Upper lobe of right lung (tissue), 1 donor: Measurements from ENCODE around the gene GPR183. TPM values are rescaled to one million over a fixed set of nuclear protein-coding genes. Genes with fewer than 3 reads are reported as not detected.

Source experiments
- ATAC-seq: fragments of 200-7000 bp; cut with Tn5 transposase; one replicate; pipeline ENCODE4 v1.9.1; 2020; ENCODE audit warnings: mild to moderate bottlenecking, moderate library complexity
- DNase-seq: peaks from one replicate; pipeline ENCODE4 v3.0.0-alpha.2; 2020
- H3K27ac ChIP-seq: fragments of 200-600 bp; one replicate; pipeline ENCODE4 v1.8.0; 2022
- H3K27me3 ChIP-seq: fragments of 200-600 bp; one replicate; pipeline ENCODE4 v1.8.0; 2022; ENCODE audit warnings: mild to moderate bottlenecking
- H3K36me3 ChIP-seq: fragments of 200-600 bp; one replicate; pipeline ENCODE4 v1.8.0; 2022
- H3K4me1 ChIP-seq: fragments of 200-600 bp; one replicate; pipeline ENCODE4 v1.8.0; 2022
- H3K4me3 ChIP-seq: fragments of 200-600 bp; one replicate; pipeline ENCODE4 v1.8.0; 2022; ENCODE audit warnings: mild to moderate bottlenecking
- H3K9me3 ChIP-seq: fragments of 200-600 bp; one replicate; pipeline ENCODE4 v1.8.0; 2022
- intact Hi-C: fragments of 100-400 bp; cut with DNase I; formaldehyde crosslinking; loops from one replicate; pipeline ENCODE4 v1.11.0; 2022
- total RNA-seq: library from RNA; stranded (reverse); fragmentation: NEBNext Ultra II Directional; extraction: Animal tissue kit (Norgen Biotek cat#: 25700); gene quantifications from one replicate; pipeline ENCODE4 v1.2.1, GENCODE V29; 2021
- TF ChIP-seq, protein P1 (sequence below): fragments of 200-600 bp; IDR thresholded peaks from one replicate; pipeline ENCODE4 v1.8.0; 2022; ENCODE audit warnings: antibody characterized with exemption
- donor health status: DM: no; HTN: yes; CAD: no; lungs with severe emphysema.

GPR183 gene
- total RNA-seq, 1 donor from 2014 or later, result 13.6 TPM

DNA sequence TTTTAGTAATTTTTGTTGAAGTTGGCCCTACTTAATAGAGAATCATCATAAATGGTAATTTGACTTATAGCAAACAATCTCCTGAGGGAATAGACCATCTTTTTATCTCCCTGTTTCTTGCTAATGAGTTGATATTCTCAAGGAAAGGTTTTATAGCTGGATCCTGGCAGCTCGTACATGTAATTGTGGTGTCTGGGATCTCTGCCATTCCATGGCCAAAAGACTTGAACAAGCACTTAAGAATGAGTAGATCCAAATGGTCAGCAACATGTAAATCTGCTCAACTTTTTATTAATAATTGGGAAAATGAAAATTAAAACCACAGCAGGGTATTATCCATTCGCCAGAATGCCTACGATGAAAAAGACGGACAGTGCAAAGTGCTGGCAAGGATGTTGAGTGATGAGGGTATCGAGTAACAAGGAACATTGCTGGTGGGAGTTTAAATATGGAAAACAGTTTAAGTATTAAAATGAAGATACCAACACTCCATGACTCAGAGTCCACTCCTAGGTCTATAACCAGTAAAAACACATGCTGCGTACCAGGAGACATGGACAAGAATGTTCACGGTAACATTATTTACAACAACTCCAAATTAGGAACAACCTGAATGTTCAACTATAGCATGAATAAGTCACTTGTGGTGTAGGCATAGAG lies 43.9 kb downstream of the GPR183 start:
- intact Hi-C loops, result no loop called here
- Histone ChIP-seq H3K4me1 (no peaks in the 10 kb centered on the region), H3K4me3 (no peak overlapping the region), H3K27me3 (no peaks in the 10 kb centered on the region), H3K27ac (no peak overlapping the region), H3K36me3 (no peaks in the 10 kb centered on the region), H3K9me3 (no peaks in the 10 kb centered on the region)
- DNase-seq (no peak), ATAC-seq (no peak)
- TF ChIP-seq, protein P1, sequence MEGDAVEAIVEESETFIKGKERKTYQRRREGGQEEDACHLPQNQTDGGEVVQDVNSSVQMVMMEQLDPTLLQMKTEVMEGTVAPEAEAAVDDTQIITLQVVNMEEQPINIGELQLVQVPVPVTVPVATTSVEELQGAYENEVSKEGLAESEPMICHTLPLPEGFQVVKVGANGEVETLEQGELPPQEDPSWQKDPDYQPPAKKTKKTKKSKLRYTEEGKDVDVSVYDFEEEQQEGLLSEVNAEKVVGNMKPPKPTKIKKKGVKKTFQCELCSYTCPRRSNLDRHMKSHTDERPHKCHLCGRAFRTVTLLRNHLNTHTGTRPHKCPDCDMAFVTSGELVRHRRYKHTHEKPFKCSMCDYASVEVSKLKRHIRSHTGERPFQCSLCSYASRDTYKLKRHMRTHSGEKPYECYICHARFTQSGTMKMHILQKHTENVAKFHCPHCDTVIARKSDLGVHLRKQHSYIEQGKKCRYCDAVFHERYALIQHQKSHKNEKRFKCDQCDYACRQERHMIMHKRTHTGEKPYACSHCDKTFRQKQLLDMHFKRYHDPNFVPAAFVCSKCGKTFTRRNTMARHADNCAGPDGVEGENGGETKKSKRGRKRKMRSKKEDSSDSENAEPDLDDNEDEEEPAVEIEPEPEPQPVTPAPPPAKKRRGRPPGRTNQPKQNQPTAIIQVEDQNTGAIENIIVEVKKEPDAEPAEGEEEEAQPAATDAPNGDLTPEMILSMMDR, result no peak

DNA sequence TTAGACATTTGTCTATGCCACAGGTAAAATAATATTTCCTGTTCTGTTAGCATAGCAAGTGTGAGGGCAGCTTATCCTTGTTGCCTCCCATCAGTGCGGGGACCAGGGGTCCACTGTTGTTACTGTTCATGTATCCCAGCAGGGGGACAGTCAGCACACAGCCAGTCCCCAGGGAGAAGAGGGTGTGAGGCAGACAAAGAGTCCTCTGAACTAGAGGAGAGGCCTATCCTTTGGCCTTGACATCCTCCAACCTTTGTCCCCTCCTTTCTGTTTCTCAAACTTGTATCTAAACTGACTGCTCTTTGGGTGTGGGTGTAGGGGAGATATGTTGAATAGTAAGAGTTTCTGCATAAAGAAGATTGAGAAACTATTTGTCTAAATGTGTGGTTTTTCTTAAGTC lies 46.1 kb downstream of the GPR183 start:
- no peak for DNase-seq
- intact Hi-C loops, result no loop called here

DNA sequence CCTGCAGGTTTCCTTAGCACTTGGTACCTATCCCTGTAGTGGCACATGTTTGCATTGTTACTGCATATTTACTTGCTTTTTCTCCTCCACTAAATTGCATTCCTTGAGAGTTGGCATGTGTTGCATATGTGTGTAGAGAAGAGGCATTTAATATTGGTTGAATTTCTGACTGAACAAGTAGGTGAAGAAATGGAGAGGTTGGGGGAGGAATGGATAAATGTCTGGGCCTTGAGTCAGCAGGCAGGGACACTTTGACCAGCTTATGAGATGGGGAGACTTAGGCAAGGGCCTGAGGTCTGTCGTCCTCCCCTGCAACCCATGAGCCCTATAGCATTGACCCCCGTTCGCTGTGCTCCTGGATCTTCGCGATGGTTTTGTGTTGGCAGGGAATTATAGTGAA lies 47.0 kb downstream of the GPR183 start:
- Histone ChIP-seq H3K4me1 (no peaks in the 10 kb centered on the region), H3K27me3 (no peaks in the 10 kb centered on the region), H3K9me3 (no peaks in the 10 kb centered on the region), H3K36me3 (peaks cover 5% of the 10 kb centered on the region), H3K27ac (no peak overlapping the region), H3K4me3 (no peak overlapping the region)
- TF ChIP-seq, protein P1, result no peak
- intact Hi-C loops, result no loop called here
- ATAC-seq, result no peak
- no peak for DNase-seq

More for the DNA sequence above, 46.1 kb downstream of the GPR183 start:
- Histone ChIP-seq H3K27ac (no peak overlapping the region), H3K4me3 (no peak overlapping the region), H3K9me3 (no peaks in the 10 kb centered on the region), H3K27me3 (no peaks in the 10 kb centered on the region), H3K4me1 (no peaks in the 10 kb centered on the region), H3K36me3 (no peaks in the 10 kb centered on the region)
- ATAC-seq, result no peak
- TF ChIP-seq, protein P1, result no peak

DNA sequence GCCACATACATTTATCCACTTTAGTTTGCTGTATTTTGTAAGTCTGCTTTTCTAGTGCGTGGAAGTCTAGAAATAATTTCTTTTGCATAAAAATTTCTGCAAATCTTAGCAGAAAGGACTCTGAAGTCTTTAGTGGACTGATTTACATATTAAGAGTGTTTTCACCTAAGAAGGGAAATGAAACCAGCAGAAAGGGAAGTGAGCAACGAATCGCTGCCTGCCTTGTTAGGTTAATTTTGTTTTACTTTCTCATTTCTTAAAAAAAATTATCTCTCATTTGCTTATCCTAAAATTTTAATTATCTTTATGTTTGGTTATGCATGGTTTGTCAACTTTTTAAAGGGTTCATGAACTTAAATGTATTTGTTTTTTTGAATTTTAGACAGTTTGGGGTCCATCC lies 48.3 kb downstream of the GPR183 start:
- no peaks in the 10 kb centered on the region for H3K4me1 ChIP-seq
- H3K27me3 ChIP-seq, result no peaks in the 10 kb centered on the region
- H3K9me3 ChIP-seq, result no peaks in the 10 kb centered on the region
- H3K27ac ChIP-seq, result no peak overlapping the region
- TF ChIP-seq, protein P1, result no peak
- no peak overlapping the region for H3K4me3 ChIP-seq
- ATAC-seq (peak; percentile 54), DNase-seq (no peak)
- peaks cover 5% of the 10 kb centered on the region for H3K36me3 ChIP-seq
- intact Hi-C loops, result no loop called here

DNA sequence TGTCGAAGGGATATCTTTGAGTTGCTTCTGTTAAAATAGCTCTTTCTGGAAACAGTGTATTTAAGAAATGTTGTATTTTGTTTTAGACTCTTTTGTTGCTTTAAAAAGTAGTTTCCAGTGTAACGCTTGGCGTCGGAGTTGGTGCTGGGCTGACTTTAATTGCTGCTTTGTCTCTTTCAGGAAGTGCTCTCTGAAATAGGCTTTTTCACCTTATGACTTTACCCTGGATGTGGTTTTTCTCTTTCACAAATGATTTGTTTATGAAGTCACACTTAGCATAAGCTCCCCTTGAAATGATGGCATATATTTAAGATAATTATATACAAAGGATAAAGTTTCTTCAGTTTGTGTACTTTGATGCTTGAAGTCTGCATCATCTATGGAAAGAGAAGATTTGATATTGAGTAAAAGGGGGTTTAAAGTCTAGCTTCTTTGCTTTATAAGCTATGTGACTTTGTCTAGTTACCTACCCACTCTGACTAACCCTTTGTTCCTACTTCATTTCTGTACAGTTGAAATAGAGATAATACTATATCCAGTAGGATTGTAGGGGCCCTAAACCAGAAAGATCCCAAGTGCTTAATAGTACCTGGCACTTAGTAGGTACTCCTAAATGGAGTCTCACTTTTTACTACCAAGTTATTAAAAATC lies 48.9 kb downstream of the GPR183 start, which contains the start of gene GPR18:
TSS of gene GPR18 (minus strand) at position 170 of the 651 bp plus-strand sequence. CDS start 2,507 bp downstream, outside the sequence.
- Histone ChIP-seq H3K27me3 (no peaks in the 10 kb centered on the region), H3K4me3 (peak within 1 kb of the TSS; percentile 12), H3K27ac (no peak within 1 kb of the TSS), H3K36me3 (peaks cover 5% of the 10 kb centered on the region), H3K9me3 (no peaks in the 10 kb centered on the region), H3K4me1 (no peaks in the 10 kb centered on the region)
- DNase-seq (no peak), ATAC-seq (no peak)
- intact Hi-C loops, result no loop called here
- TF ChIP-seq, protein P1, result no peak
